Adrenal gland (tissue), 12 donors: ENCODE measurements around the gene ABHD4. TPM values are rescaled to one million over a fixed set of nuclear protein-coding genes. Genes with fewer than 3 reads are reported as not detected.
"Not testable (repeated sequence)": the region's sequence is repeated elsewhere in the genome, so short reads cannot be mapped to it uniquely, and the experiment has no call there.

Source experiments
- DNase-seq, 7 donors: peaks; one replicate each; pipeline ENCODE4 v3.0.0-alpha.2; 2019 to 2020
- H3K27ac ChIP-seq, 5 donors: fragments of 200-600 bp; sonication (generic) in 4 of 5; 1 replicate in 3 of 5; 2 replicates in 2 of 5; pipeline versions ENCODE4 v1.5.1 to v1.8.0; 2016 to 2020; ENCODE audit warnings: mild to moderate bottlenecking in 1 of 5
- H3K27me3 ChIP-seq: fragments of 200-600 bp; 2 replicates; pipeline ENCODE4 v1.8.0; 2021
- H3K36me3 ChIP-seq, 2 donors: fragments of 200-600 bp; replicated peaks in 1 of 2; 1 replicate in 1 of 2; 2 replicates in 1 of 2; pipeline versions ENCODE4 v1.5.1 to v1.8.0; 2018 to 2022
- H3K4me1 ChIP-seq, 2 donors: fragments of 200-600 bp; replicated peaks in 1 of 2; 1 replicate in 1 of 2; 2 replicates in 1 of 2; pipeline versions ENCODE4 v1.5.1 to v1.8.0; 2018 to 2021
- H3K4me3 ChIP-seq, 4 donors: fragments of 200-600 bp; sonication (generic) in 3 of 4; one replicate each; pipeline ENCODE4 v1.5.1; 2016 to 2018
- H3K9me3 ChIP-seq, 3 donors: fragments of 200-600 bp; sonication (generic) in 1 of 3; replicated peaks in 1 of 3; 1 replicate in 2 of 3; 2 replicates in 1 of 3; pipeline versions ENCODE4 v1.5.1 to v1.8.0; 2016 to 2021
- POLR2A ChIP-seq, 2 donors: fragments of 450-650 bp; IDR thresholded peaks; one replicate each; pipeline ENCODE4 v1.6.1; 2017; ENCODE audit warnings: antibody characterized with exemption in 2 of 2, mild to moderate bottlenecking in 2 of 2, moderate library complexity in 1 of 2
- WGBS, 4 donors: extraction: QIAGEN DNeasy Blood & Tissue Kit in 2 of 4; methylation state at CpG; one replicate each; pipeline versions ENCODE4 v1.1.5 to v1.1.7; 2013 to 2017; 5-methylcytosine and 5-hydroxymethylcytosine counted together
- intact Hi-C, 2 donors: fragments of 100-400 bp; cut with DNase I; formaldehyde crosslinking; loops; one replicate each; pipeline versions ENCODE4 v1.14.1 to v1.15.0; 2022 to 2023
- polyA plus RNA-seq, 3 donors: library from polyadenylated mRNA; stranded (reverse); fragments of 200-250 nt in 2 of 3; fragments of 350-450 nt in 1 of 3; fragmentation: Illumina TruSeq in 1 of 3; extraction: RNeasy Lipid Tissue Mini Kit (QIAGEN cat#74804) in 1 of 3; gene quantifications; one replicate each; pipeline ENCODE4 v1.2.3, GENCODE V29; 2013 to 2014
- total RNA-seq, 9 donors: library from RNA; depleted of rRNA in 4 of 9; stranded (reverse); fragments of >200 nt in 4 of 9; fragments of 120-200 nt in 1 of 9; fragmentation: NEBNext Ultra II Directional in 1 of 9; extraction: Animal tissue kit (Norgen Biotek cat#: 25700) in 1 of 9; gene quantifications; one replicate each; pipeline versions ENCODE4 v1.1.0 to v1.2.4, GENCODE V29; 2013 to 2023
- TF ChIP-seq, protein P1 (sequence below), 6 experiments: fragments of 450-650 bp in 4 of 6; fragments of 200-600 bp in 2 of 6; sonication (generic) in 1 of 6; IDR thresholded peaks; 1 replicate in 5 of 6; 2 replicates in 1 of 6; pipeline versions ENCODE4 v1.5.1 to v1.8.0; 2016 to 2021; ENCODE audit warnings: antibody characterized with exemption in 6 of 6, mild to moderate bottlenecking in 2 of 6, moderate library complexity in 1 of 6
- donor health status: healthy with polysubstance abuse.
- donor health status: Bipolar disorder and iron deficiency.
- donor health status: DM: yes; HTN: yes; CAD: no.
- donor health status: DM: no; HTN: no; CAD: no.
- donor health status: DM: no; HTN: no; CAD: no.
- donor health status: DM: yes; HTN: yes; CAD: no.

Gene ABHD4
- total and polyA plus RNA-seq, 12 donors: 21.4 to 93.4 (median 43.5) TPM

- intact Hi-C loops: no loop called here
- WGBS, 4 donors: 79 to 83% (median 81%) methylated on average over 11 of the region's 11 CpGs
- peaks cover 0 to 6% of the 10 kb centered on the region in 2 donors for H3K4me1 ChIP-seq
- H3K27ac ChIP-seq: no peak overlapping the region
- no peak for DNase-seq
- no peaks in the 10 kb centered on the region for H3K9me3 ChIP-seq
- H3K4me3 ChIP-seq: no peak overlapping the region
- TF ChIP-seq POLR2A (IDR thresholded peaks at IDR 0.05): no peak
- TF ChIP-seq, protein P1, sequence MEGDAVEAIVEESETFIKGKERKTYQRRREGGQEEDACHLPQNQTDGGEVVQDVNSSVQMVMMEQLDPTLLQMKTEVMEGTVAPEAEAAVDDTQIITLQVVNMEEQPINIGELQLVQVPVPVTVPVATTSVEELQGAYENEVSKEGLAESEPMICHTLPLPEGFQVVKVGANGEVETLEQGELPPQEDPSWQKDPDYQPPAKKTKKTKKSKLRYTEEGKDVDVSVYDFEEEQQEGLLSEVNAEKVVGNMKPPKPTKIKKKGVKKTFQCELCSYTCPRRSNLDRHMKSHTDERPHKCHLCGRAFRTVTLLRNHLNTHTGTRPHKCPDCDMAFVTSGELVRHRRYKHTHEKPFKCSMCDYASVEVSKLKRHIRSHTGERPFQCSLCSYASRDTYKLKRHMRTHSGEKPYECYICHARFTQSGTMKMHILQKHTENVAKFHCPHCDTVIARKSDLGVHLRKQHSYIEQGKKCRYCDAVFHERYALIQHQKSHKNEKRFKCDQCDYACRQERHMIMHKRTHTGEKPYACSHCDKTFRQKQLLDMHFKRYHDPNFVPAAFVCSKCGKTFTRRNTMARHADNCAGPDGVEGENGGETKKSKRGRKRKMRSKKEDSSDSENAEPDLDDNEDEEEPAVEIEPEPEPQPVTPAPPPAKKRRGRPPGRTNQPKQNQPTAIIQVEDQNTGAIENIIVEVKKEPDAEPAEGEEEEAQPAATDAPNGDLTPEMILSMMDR (IDR thresholded peaks at IDR 0.05): no peak
- no peaks in the 10 kb centered on the region for H3K27me3 ChIP-seq
- H3K36me3 ChIP-seq: peaks cover 0 to 30% of the 10 kb centered on the region in 2 donors
Observed at GRCh38 chr14:22561661-22562579, 36.2 kb upstream of the ABHD4 start.

DNA sequence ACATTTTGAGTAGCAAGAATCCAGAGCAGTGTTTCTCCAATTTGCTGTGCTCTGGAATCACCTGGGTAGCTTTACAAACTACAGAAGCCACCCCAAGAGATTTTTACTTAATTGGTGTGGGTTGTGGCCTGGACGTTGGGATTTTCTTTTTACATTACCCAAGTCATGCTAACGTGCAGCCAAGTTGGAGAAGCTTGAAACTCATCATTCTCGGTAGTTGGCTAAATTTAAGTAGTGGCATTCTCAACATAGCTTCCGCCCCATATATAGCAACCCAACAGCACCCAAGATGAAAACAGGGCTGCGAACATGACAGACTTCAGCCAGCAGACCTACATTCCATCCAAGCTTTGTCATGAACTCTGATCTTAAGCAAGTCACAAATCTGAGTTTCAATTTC, 34.1 kb upstream of the ABHD4 start:
- DNase-seq: no peak
- 83 to 91% (median 87%) methylated on average over 5 of the region's 5 CpGs for WGBS, 4 donors
- no peaks in the 10 kb centered on the region for H3K4me1 ChIP-seq
- intact Hi-C loops: no loop called here
- peaks cover 0 to 34% of the 10 kb centered on the region in 2 donors for H3K36me3 ChIP-seq
- no peak overlapping the region for H3K4me3 ChIP-seq
- no peaks in the 10 kb centered on the region for H3K9me3 ChIP-seq
- no peak overlapping the region for H3K27ac ChIP-seq
- H3K27me3 ChIP-seq: no peaks in the 10 kb centered on the region
- TF ChIP-seq, protein P1 (IDR thresholded peaks at IDR 0.05): no peak
- TF ChIP-seq POLR2A (IDR thresholded peaks at IDR 0.05): no peak

GRCh38 chr14:22564463-22564862, 33.6 kb upstream of the ABHD4 start:
- Histone ChIP-seq H3K27ac (no peak overlapping the region), H3K9me3 (no peaks in the 10 kb centered on the region), H3K36me3 (peaks cover 0 to 39% of the 10 kb centered on the region in 2 donors), H3K27me3 (no peaks in the 10 kb centered on the region), H3K4me3 (no peak overlapping the region), H3K4me1 (no peaks in the 10 kb centered on the region)
- TF ChIP-seq POLR2A (IDR thresholded peaks at IDR 0.05): no peak
- TF ChIP-seq, protein P1 (IDR thresholded peaks at IDR 0.05): no peak
- WGBS, 4 donors: 85 to 93% (median 87%) methylated on average over 1 of the region's 1 CpG
- DNase-seq: no peak
- intact Hi-C loops: no loop called here

- DNase-seq: no peak
- intact Hi-C loops: no loop called here
- Histone ChIP-seq H3K4me1 (peaks cover 5% of the 10 kb centered on the region in 2 donors), H3K4me3 (no peak overlapping the region), H3K9me3 (no peaks in the 10 kb centered on the region), H3K27ac (no peak overlapping the region), H3K36me3 (peaks cover 0 to 39% of the 10 kb centered on the region in 2 donors), H3K27me3 (no peaks in the 10 kb centered on the region)
- 81 to 91% (median 88%) methylated on average over 3 of the region's 3 CpGs for WGBS, 4 donors
- no peak for TF ChIP-seq POLR2A (IDR thresholded peaks at IDR 0.05)
- TF ChIP-seq, protein P1 (IDR thresholded peaks at IDR 0.05): no peak
Observed at GRCh38 chr14:22565391-22565945, 32.6 kb upstream of the ABHD4 start.

- H3K4me3 ChIP-seq, H3K9me3 ChIP-seq, DNase-seq, H3K27me3 ChIP-seq, intact Hi-C loops, H3K27ac ChIP-seq: not testable (repeated sequence)
- Histone ChIP-seq H3K36me3 (peaks cover 0 to 39% of the 10 kb centered on the region in 2 donors), H3K4me1 (peaks cover 9 to 10% of the 10 kb centered on the region in 2 donors)
- WGBS, 4 donors: 89 to 97% (median 93%) methylated on average over 9 of the region's 9 CpGs
Observed at GRCh38 chr14:22566266-22566665, 31.8 kb upstream of the ABHD4 start.
